ENCODE results near the gene MDFI.
A peak's percentile ranks its signal among the peaks of the same experiment; 100 is the strongest.

MDFI gene

GRCh38 chr6:41638002-41638934, at the start of gene MDFI:
Gene MDFI, plus strand, starts transcription at chr6:41638468. Its CDS starts 282 bp downstream, at chr6:41638750.
- DNase-seq, result no peak

GRCh38 chr6:41589223-41589622, 49.0 kb upstream of the MDFI start:
- no peak for DNase-seq

GRCh38 chr6:41589636-41590622, 48.3 kb upstream of the MDFI start:
- DNase-seq, result no peak

DNA sequence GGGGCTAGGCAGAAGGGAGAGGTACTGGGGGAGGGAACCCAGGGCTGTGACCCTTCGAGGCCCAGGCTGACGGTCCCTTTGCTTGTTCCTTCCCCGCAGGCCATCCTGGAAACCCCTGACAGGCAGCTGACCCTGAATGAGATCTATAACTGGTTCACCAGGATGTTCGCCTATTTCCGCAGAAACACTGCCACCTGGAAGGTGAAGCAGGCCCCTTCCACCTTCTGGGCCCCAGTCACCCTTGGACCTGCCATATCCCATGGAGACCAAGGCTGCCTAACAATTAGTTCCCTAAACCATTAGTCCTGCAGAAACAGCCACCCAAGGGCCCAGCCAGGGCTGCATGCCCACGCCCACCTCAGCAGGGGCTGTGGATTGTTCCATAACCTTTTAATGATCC, 47.1 kb upstream of the MDFI start:
- no peak for DNase-seq

GRCh38 chr6:41591859-41592502, 46.3 kb upstream of the MDFI start:
- peak; percentile 67 to 82 for DNase-seq

GRCh38 chr6:41593406-41593805, 44.9 kb upstream of the MDFI start:
- no peak for DNase-seq

DNA sequence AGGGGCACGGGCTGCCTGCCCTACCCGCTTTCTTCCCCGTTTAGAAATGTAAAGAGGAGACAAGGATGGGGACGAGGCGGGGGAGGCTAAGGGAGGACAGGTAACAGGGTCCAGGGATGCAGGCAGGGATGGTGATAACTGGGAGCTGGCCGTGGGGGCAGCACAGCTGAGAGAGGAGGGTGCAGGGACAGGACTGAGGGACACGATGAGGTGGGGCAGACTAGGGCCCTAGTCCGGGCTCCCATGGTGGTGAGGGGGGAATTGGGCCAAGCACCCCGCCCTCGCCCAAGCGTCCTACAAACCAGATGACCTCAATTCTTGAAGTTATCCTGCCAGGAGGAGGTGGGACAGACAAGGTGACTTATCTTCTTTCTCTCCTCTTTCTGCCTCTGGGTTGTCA, 44.4 kb upstream of the MDFI start:
- no peak for DNase-seq

- no peak for DNase-seq
Observed at GRCh38 chr6:41594326-41594725, 43.9 kb upstream of the MDFI start.

DNA sequence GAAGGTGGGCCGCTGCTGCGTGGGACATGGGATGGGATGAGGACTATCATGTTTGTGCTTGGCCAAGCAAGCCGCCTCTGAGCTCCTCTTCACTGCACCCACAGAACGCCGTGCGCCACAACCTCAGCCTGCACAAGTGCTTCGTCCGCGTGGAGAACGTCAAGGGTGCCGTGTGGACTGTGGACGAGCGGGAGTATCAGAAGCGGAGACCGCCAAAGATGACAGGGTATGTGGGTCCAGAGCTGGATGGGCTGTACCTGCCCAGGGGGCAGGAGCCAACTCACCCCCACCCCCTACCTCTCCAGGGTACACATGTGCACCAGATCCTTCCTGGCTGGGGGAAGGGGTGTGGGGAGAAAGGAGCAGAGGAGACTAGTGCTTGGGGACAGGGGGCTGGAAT, 43.5 kb upstream of the MDFI start:
- no peak for DNase-seq

GRCh38 chr6:41595166-41595565, 43.1 kb upstream of the MDFI start:
- no peak for DNase-seq

- no peak for DNase-seq
Observed at GRCh38 chr6:41596096-41596685, 42.1 kb upstream of the MDFI start.

GRCh38 chr6:41596807-41597206, 41.5 kb upstream of the MDFI start:
- no peak for DNase-seq

GRCh38 chr6:41597246-41598000, 40.8 kb upstream of the MDFI start:
- DNase-seq, result no peak

DNA sequence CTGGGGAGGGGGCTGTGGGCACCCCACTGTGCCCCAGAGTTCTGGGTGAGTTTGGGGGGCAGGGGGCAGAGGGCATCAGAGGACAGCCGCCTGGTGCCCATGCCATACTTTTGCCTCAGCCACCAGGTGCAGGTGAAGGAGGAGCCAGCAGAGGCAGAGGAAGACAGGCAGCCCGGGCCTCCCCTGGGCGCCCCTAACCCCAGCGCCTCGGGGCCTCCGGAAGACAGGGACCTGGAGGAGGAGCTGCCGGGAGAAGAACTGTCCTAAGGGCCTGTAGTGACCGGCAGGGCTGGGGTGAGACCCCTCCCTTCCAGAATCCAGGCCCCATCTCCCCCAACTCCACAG, 39.6 kb upstream of the MDFI start:
- DNase-seq, result no peak

GRCh38 chr6:41599015-41599851, 39.0 kb upstream of the MDFI start:
- no peak for DNase-seq

DNA sequence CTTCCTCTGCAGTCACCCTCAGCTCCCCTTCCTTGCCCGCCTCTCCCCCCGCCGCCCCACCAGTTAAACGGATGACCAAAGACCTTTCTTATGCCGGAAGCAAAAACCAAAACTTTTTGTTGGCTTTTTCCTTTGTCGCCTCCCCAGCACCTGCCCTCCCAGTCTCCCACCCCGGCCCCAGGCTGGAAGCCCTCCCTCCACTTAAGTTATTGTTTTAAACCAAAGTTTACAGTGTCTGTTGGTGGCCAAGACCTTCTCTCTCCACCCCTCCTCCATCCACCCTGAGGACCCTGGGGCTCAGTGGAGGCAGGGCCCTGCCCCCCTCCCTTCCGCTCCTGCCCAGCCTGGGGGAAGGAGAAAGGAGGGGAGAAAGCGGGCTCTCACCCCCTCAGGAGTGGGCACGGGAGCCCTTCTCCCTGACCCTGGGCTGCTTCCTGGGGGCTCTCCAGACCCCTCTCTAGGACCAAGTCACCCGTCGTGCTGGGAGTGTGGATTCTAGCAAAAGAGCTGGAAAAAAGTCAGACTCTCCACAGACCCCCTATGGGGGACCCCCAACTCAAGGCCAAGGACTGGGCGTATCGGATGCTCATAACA, 38.3 kb upstream of the MDFI start:
- no peak for DNase-seq

GRCh38 chr6:41600499-41601247, 37.6 kb upstream of the MDFI start:
- DNase-seq, result no peak

DNA sequence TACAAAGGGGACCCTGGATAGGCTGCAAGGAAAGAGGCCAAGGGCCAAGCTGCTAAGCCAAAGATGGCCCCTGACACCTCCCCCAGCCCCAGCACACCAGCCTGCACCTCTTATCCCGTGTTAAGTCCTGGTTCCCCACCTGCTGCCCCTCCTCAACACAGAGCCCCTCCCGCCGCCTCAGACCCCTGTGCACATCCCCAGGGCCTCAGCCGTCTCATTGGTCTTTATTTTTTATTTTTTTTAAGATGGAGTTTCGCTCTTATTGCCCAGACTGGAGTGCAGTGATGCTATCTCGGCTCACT, 37.1 kb upstream of the MDFI start:
- no peak for DNase-seq

DNA sequence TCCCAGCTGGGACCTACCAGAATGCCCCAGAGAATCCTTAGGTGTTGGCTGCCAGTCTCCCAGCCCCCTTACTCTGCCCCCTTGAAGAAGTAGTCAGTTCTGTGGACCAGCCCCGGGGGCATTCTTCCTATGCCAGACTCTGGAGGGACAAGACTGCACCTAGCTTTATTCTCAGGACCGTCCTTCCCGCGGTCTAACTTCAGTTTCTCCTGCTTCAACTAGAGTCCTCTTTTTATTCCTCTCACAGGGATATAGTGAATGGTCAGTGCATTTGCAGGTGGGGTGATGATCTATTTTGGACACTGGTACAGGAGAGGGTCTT, 35.9 kb upstream of the MDFI start:
- no peak for DNase-seq
